ENCODE measurements around the gene CLEC1A. TPM values are rescaled to one million over a fixed set of nuclear protein-coding genes. Genes with fewer than 3 reads are reported as not detected.

The CLEC1A gene
- total and polyA plus RNA-seq, 4 experiments from 2014 or later: not detected

GRCh38 chr12:10132850-10133370 is 34.1 kb upstream of the CLEC1A start:
- no peaks in the 10 kb centered on the region for H3K36me3 Mint-ChIP-seq
- no peaks in the 10 kb centered on the region for H3K36me3 ChIP-seq (ENCODE audit: insufficient read depth, low read length)
- H3K4me3 ChIP-seq (ENCODE audit: low read length in 2 of 2): no peak overlapping the region
- no peaks in the 10 kb centered on the region for H3K27me3 ChIP-seq (ENCODE audit: insufficient read depth, low read length)
- ChIA-PET POLR2A (ENCODE audit: partially characterized antibody) (no interaction called here), CTCF (ENCODE audit: partially characterized antibody) (no interaction called here)
- peaks cover 6 to 10% (median 9%) of the 10 kb centered on the region in 4 donors for H3K4me1 Mint-ChIP-seq
- H3K4me1 ChIP-seq (ENCODE audit: insufficient read depth, low read length): peaks cover 10% of the 10 kb centered on the region
- intact Hi-C loops (cut with micrococcal nuclease): no loop called here
- no peaks in the 10 kb centered on the region for H3K9me3 Mint-ChIP-seq
- no peaks in the 10 kb centered on the region for H3K9me3 ChIP-seq (ENCODE audit: control insufficient read depth in 1 of 2, low read length in 2 of 2)
- H3K4me3 Mint-ChIP-seq: no peak overlapping the region
- no peak for DNase-seq
- peaks cover 0 to 2% of the 10 kb centered on the region in 2 donors for H3K27me3 Mint-ChIP-seq
- no peak overlapping the region for H3K27ac ChIP-seq (ENCODE audit: low read depth, low read length)
- no peak overlapping the region for H3K27ac Mint-ChIP-seq

GRCh38 chr12:10131111-10131690 is 32.4 kb upstream of the CLEC1A start:
- Mint-ChIP-seq H3K27ac (no peak overlapping the region), H3K9me3 (no peaks in the 10 kb centered on the region), H3K4me1 (peaks cover 6 to 10% (median 9%) of the 10 kb centered on the region in 4 donors), H3K36me3 (no peaks in the 10 kb centered on the region), H3K4me3 (no peak overlapping the region), H3K27me3 (peaks cover 0 to 1% of the 10 kb centered on the region in 2 donors)
- Histone ChIP-seq H3K9me3 (ENCODE audit: control insufficient read depth in 1 of 2, low read length in 2 of 2) (no peaks in the 10 kb centered on the region), H3K27ac (ENCODE audit: low read depth, low read length) (no peak overlapping the region), H3K36me3 (ENCODE audit: insufficient read depth, low read length) (no peaks in the 10 kb centered on the region), H3K27me3 (ENCODE audit: insufficient read depth, low read length) (no peaks in the 10 kb centered on the region), H3K4me1 (ENCODE audit: insufficient read depth, low read length) (peaks cover 10% of the 10 kb centered on the region), H3K4me3 (ENCODE audit: low read length in 2 of 2) (no peak overlapping the region)
- POLR2A ChIA-PET (ENCODE audit: partially characterized antibody): no interaction called here
- no peak for DNase-seq
- CTCF ChIA-PET (ENCODE audit: partially characterized antibody): interaction anchor here (2.7 kb wide), 1 partner anchor 9 kb away, joined by 12 read pairs; no protein-coding TSS in a partner anchor
- intact Hi-C loops (cut with micrococcal nuclease): no loop called here

GRCh38 chr12:10130042-10130441 is 31.3 kb upstream of the CLEC1A start, which contains the start of gene CLEC7A:
TSS of gene CLEC7A (minus strand) at chr12:10130199. CDS start at chr12:10130082, 117 bp downstream.
- POLR2A ChIA-PET (ENCODE audit: partially characterized antibody): no interaction called here
- Histone ChIP-seq H3K4me3 (ENCODE audit: low read length in 2 of 2) (no peak within 1 kb of the TSS), H3K4me1 (ENCODE audit: insufficient read depth, low read length) (peaks cover 10% of the 10 kb centered on the region), H3K27ac (ENCODE audit: low read depth, low read length) (no peak within 1 kb of the TSS), H3K36me3 (ENCODE audit: insufficient read depth, low read length) (no peaks in the 10 kb centered on the region), H3K9me3 (ENCODE audit: control insufficient read depth in 1 of 2, low read length in 2 of 2) (no peaks in the 10 kb centered on the region), H3K27me3 (ENCODE audit: insufficient read depth, low read length) (no peaks in the 10 kb centered on the region)
- Mint-ChIP-seq H3K27me3 (peaks cover 0 to 1% of the 10 kb centered on the region in 2 donors), H3K4me3 (peak within 1 kb of the TSS in 1 of 8 donors; percentile 10), H3K36me3 (no peaks in the 10 kb centered on the region), H3K4me1 (peaks cover 6 to 10% (median 9%) of the 10 kb centered on the region in 4 donors), H3K27ac (no peak within 1 kb of the TSS), H3K9me3 (no peaks in the 10 kb centered on the region)
- peak in 1 of 5 donors; percentile 6 for DNase-seq
- CTCF ChIA-PET (ENCODE audit: partially characterized antibody): interaction anchor here (2.7 kb wide), 1 partner anchor 10 kb away, joined by 12 read pairs; no protein-coding TSS in a partner anchor
- intact Hi-C loops (cut with micrococcal nuclease): no loop called here

GRCh38 chr12:10128687-10129086 is 29.9 kb upstream of the CLEC1A start:
- no peaks in the 10 kb centered on the region for H3K36me3 Mint-ChIP-seq
- Histone ChIP-seq H3K9me3 (ENCODE audit: control insufficient read depth in 1 of 2, low read length in 2 of 2) (no peaks in the 10 kb centered on the region), H3K4me3 (ENCODE audit: low read length in 2 of 2) (no peak overlapping the region), H3K27me3 (ENCODE audit: insufficient read depth, low read length) (no peaks in the 10 kb centered on the region), H3K27ac (ENCODE audit: low read depth, low read length) (no peak overlapping the region), H3K4me1 (ENCODE audit: insufficient read depth, low read length) (peaks cover 10% of the 10 kb centered on the region), H3K36me3 (ENCODE audit: insufficient read depth, low read length) (no peaks in the 10 kb centered on the region)
- CTCF ChIA-PET (ENCODE audit: partially characterized antibody): no interaction called here
- no peak overlapping the region for H3K27ac Mint-ChIP-seq
- peaks cover 6 to 10% (median 9%) of the 10 kb centered on the region in 4 donors for H3K4me1 Mint-ChIP-seq
- H3K4me3 Mint-ChIP-seq: no peak overlapping the region
- H3K9me3 Mint-ChIP-seq: no peaks in the 10 kb centered on the region
- POLR2A ChIA-PET (ENCODE audit: partially characterized antibody): no interaction called here
- DNase-seq: no peak
- peaks cover 0 to 1% of the 10 kb centered on the region in 2 donors for H3K27me3 Mint-ChIP-seq
- intact Hi-C loops (cut with micrococcal nuclease): no loop called here

- Histone ChIP-seq H3K27ac (ENCODE audit: low read depth, low read length) (no peak overlapping the region), H3K27me3 (ENCODE audit: insufficient read depth, low read length) (no peaks in the 10 kb centered on the region), H3K9me3 (ENCODE audit: control insufficient read depth in 1 of 2, low read length in 2 of 2) (no peaks in the 10 kb centered on the region), H3K36me3 (ENCODE audit: insufficient read depth, low read length) (no peaks in the 10 kb centered on the region), H3K4me3 (ENCODE audit: low read length in 2 of 2) (no peak overlapping the region), H3K4me1 (ENCODE audit: insufficient read depth, low read length) (peaks cover 10% of the 10 kb centered on the region)
- H3K4me3 Mint-ChIP-seq: no peak overlapping the region
- ChIA-PET CTCF (ENCODE audit: partially characterized antibody) (no interaction called here), POLR2A (ENCODE audit: partially characterized antibody) (no interaction called here)
- no peaks in the 10 kb centered on the region for H3K9me3 Mint-ChIP-seq
- H3K4me1 Mint-ChIP-seq: peaks cover 6 to 10% (median 9%) of the 10 kb centered on the region in 4 donors
- H3K36me3 Mint-ChIP-seq: no peaks in the 10 kb centered on the region
- no peak for DNase-seq
- intact Hi-C loops (cut with micrococcal nuclease): no loop called here
- H3K27ac Mint-ChIP-seq: no peak overlapping the region
- peaks cover 0 to 1% of the 10 kb centered on the region in 2 donors for H3K27me3 Mint-ChIP-seq
Measured at GRCh38 chr12:10126413-10126812, 27.6 kb upstream of the CLEC1A start.

GRCh38 chr12:10122689-10123088 is 23.9 kb upstream of the CLEC1A start:
- peaks cover 0 to 3% of the 10 kb centered on the region in 2 donors for H3K36me3 Mint-ChIP-seq
- CTCF ChIA-PET (ENCODE audit: partially characterized antibody): no interaction called here
- intact Hi-C loops (cut with micrococcal nuclease): no loop called here
- H3K27me3 Mint-ChIP-seq: peaks cover 1% of the 10 kb centered on the region in 2 donors
- H3K4me3 Mint-ChIP-seq: no peak overlapping the region
- Histone ChIP-seq H3K4me3 (ENCODE audit: low read length in 2 of 2) (no peak overlapping the region), H3K4me1 (ENCODE audit: insufficient read depth, low read length) (no peaks in the 10 kb centered on the region), H3K27ac (ENCODE audit: low read depth, low read length) (no peak overlapping the region), H3K27me3 (ENCODE audit: insufficient read depth, low read length) (no peaks in the 10 kb centered on the region), H3K36me3 (ENCODE audit: insufficient read depth, low read length) (no peaks in the 10 kb centered on the region), H3K9me3 (ENCODE audit: control insufficient read depth in 1 of 2, low read length in 2 of 2) (no peaks in the 10 kb centered on the region)
- no peaks in the 10 kb centered on the region for H3K4me1 Mint-ChIP-seq
- DNase-seq: no peak
- no peak overlapping the region for H3K27ac Mint-ChIP-seq
- POLR2A ChIA-PET (ENCODE audit: partially characterized antibody): no interaction called here
- H3K9me3 Mint-ChIP-seq: peaks cover 0 to 4% (median 0%) of the 10 kb centered on the region in 8 donors

GRCh38 chr12:10121278-10121677 is 22.5 kb upstream of the CLEC1A start:
- intact Hi-C loops (cut with micrococcal nuclease): no loop called here
- Histone ChIP-seq H3K4me1 (ENCODE audit: insufficient read depth, low read length) (no peaks in the 10 kb centered on the region), H3K36me3 (ENCODE audit: insufficient read depth, low read length) (no peaks in the 10 kb centered on the region), H3K9me3 (ENCODE audit: control insufficient read depth in 1 of 2, low read length in 2 of 2) (no peaks in the 10 kb centered on the region), H3K27ac (ENCODE audit: low read depth, low read length) (no peak overlapping the region), H3K27me3 (ENCODE audit: insufficient read depth, low read length) (no peaks in the 10 kb centered on the region), H3K4me3 (ENCODE audit: low read length in 2 of 2) (no peak overlapping the region)
- ChIA-PET POLR2A (ENCODE audit: partially characterized antibody) (no interaction called here), CTCF (ENCODE audit: partially characterized antibody) (no interaction called here)
- peaks cover 0 to 1% of the 10 kb centered on the region in 2 donors for H3K27me3 Mint-ChIP-seq
- H3K4me3 Mint-ChIP-seq: no peak overlapping the region
- no peaks in the 10 kb centered on the region for H3K4me1 Mint-ChIP-seq
- DNase-seq: no peak
- peaks cover 0 to 4% (median 0%) of the 10 kb centered on the region in 8 donors for H3K9me3 Mint-ChIP-seq
- H3K36me3 Mint-ChIP-seq: peaks cover 0 to 3% of the 10 kb centered on the region in 2 donors
- H3K27ac Mint-ChIP-seq: peak overlapping the region in 1 of 7 donors; percentile 1

Data from CD4-positive, alpha-beta memory T cell (primary cell).